ENCODE measurements around the gene KRTAP10-3. TPM values are rescaled to one million over a fixed set of nuclear protein-coding genes. Genes with fewer than 3 reads are reported as not detected.

KRTAP10-3 gene
- total and polyA plus RNA-seq, 2 of the 13 experiments (the other 11 are each of a cell fraction or from before 2014, with no cell fraction given): not detected

- TF ChIP-seq ZNF503 (CRISPR knock-in tag; IDR thresholded peaks at IDR 0.05) (no peak), AKNA (CRISPR knock-in tag; IDR thresholded peaks at IDR 0.05; ENCODE audit: borderline replicate concordance) (no peak), ZNF740 (CRISPR knock-in tag; IDR thresholded peaks at IDR 0.05) (peak; percentile 85), ZSCAN12 (CRISPR knock-in tag; IDR thresholded peaks at IDR 0.05) (no peak), ZNF430 (CRISPR knock-in tag; IDR thresholded peaks at IDR 0.05) (no peak), ZNF687 (CRISPR knock-in tag; IDR thresholded peaks at IDR 0.05) (peak; percentile 80), ZNF776 (CRISPR knock-in tag; IDR thresholded peaks at IDR 0.05) (no peak), ZNF598 (CRISPR knock-in tag; IDR thresholded peaks at IDR 0.05; ENCODE audit: borderline replicate concordance) (0 out of 2 replicates have a peak, but pooled peaks have one; percentile 48), PAX8 (CRISPR knock-in tag; IDR thresholded peaks at IDR 0.05; ENCODE audit: borderline replicate concordance) (no peak), FOSL1 (CRISPR knock-in tag; IDR thresholded peaks at IDR 0.05; ENCODE audit: borderline replicate concordance) (no peak), IKZF5 (CRISPR knock-in tag; IDR thresholded peaks at IDR 0.05) (peak; percentile 39; the same call in 1 of the 2 replicates), MXD1 (CRISPR knock-in tag; IDR thresholded peaks at IDR 0.05) (no peak), ZNF75D (CRISPR knock-in tag; IDR thresholded peaks at IDR 0.05; ENCODE audit: borderline replicate concordance) (no peak), FOXM1 (CRISPR knock-in tag; IDR thresholded peaks at IDR 0.05) (no peak), TAF15 (IDR thresholded peaks at IDR 0.05; ENCODE audit: low read depth, low read length, poor library complexity, severe bottlenecking) (no peak)
Measured at GRCh38 chr21:44517175-44517899, 41.3 kb downstream of the KRTAP10-3 start (continued).
